Measurements from ENCODE around the gene PAQR7. TPM values are rescaled to one million over a fixed set of nuclear protein-coding genes. Genes with fewer than 3 reads are reported as not detected.

The PAQR7 gene
- total RNA-seq, 1 experiment from 2014 or later, result 7.9 TPM

DNA sequence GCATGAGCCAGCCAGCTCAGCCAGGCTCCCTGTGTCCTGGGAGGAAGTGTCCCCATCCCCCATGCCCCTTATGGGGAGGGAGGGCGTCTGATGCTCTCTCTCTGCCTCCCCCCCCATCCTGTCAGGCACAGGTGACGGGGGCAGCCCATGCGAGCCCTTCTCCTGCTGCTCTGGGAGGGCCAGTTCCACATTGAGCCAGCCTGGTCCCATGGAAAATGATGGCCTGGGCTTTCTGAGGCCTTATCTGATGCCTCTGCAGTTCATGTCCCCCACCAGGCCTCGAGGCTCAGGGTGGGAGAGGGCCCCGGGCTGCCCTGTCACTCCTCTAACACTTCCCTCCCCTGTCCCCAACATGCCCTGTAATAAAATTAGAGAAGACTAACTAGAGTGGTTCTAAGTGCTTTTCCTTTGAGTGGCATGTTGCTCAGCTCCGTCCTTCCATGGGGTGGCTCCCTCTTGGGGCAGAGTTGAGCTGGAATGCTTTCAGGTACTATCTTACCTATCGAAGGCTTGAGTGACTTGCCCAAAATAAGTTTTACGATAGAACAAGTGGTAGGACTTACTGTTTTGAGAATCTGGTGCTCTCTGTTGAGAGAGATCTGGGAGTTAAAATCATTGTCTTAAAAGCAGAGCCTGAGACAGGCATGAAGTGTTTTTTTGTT, 57.5 kb downstream of the PAQR7 start:
- no peak for DNase-seq (ENCODE audit: low read depth)

GRCh38 chr1:25816112-25816718, 59.3 kb downstream of the PAQR7 start:
- DNase-seq (ENCODE audit: low read depth), result no peak

GRCh38 chr1:25815208-25816111, 60.0 kb downstream of the PAQR7 start:
- no peak for DNase-seq (ENCODE audit: low read depth)

DNA sequence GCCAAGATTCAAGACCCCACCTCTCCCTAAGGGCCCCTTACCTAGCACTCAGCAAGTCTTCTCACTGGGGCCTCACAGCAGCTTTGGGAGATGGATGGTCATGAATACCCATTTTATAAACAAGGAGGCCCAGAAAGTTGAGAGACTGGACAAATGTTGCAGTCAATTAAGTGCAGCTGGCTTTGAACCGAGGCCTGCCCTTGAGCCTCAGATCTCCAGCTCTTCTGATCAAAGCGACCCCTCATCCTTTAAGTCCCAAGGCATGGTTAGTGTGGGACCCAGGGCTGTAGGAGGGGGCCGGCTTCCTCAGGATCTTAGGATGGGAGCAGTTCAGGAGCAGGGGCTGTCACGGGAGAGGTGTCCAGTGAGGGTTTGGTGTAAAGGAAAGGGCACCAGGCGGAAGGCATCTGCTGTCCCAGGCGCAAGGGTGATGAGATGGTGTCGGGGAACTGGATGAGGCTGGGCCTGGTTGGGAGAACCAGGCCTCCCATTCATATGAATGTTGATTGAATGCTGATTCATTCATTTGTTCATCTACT, 60.9 kb downstream of the PAQR7 start:
- no peak for DNase-seq (ENCODE audit: low read depth)

DNA sequence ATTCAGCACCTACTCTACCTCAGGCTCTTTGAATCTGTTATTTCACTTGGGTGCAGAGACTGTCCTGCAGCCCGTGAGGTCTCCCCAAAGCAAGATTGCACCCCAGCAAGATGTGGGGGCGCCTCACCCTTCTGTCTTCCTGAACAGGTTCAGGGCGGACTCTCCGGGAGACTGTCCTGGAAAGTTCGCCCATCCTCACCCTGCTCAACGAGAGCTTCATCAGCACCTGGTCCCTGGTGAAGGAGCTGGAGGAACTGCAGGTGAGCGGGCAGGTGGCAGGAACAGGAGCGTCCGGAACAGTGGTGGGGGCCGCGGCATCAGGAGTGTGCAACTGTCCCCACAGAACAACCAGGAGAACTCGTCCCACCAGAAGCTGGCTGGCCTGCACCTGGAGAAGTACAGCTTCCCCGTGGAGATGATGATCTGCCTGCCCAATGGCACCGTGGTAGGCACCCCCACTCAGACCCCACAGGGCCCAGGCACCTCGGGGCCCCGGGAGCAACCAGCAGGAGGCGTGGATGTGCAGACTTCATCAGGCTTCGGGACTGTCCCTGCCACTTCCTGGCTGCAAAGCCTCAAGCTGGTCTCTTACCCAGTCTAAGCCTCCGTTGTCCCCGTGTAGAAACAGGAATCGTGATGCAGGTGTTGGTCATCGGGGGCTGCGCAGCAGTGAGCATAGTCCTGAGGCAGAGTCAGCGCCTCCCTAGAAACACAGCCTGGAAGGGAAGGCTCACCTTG, 61.6 kb downstream of the PAQR7 start:
- DNase-seq (ENCODE audit: low read depth), result no peak

DNA sequence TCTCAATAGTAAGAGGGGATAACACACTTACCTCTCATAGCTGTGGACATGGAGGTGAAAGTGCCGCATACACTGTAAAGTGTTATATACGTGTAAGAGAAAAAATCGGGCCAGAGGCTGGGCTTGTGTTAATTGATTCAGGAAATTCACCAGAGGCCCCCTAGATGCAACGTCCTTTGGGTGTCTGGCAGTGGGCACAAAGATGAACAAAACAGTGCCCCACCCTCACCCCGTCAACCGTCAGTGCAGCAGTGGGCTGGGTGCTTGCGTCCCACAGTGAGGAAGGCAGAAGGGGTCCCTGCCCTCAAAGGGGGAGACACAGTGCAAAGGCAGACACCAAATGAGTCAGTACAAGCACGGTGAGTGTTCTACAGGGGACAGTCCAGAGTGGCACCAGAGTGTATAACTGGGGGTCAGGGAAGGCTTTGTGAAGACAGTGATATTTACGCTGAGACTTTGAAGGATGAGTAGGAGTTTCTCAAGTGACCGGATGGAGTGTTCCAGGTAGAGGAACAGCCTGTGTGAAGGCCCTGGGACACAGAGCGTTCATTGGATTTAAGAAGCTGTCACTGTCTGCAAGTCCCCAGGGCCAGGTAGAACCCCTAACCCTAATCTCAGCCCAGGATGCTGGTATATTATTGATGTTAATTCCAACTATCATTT, 62.3 kb downstream of the PAQR7 start:
- no peak for DNase-seq (ENCODE audit: low read depth)

Other genes with a start within 250 kb of the PAQR7 start
- gene SELENON, start 75.5 kb downstream of the PAQR7 start, total RNA-seq (2014; rRNA removed; shearing (Covaris generic)), result 12.2 and 16.9 TPM in 2 replicates
- gene MTFR1L, start 55.8 kb downstream of the PAQR7 start, total RNA-seq (2014; rRNA removed; shearing (Covaris generic)), result 30.7 and 41.7 TPM in 2 replicates
- gene AUNIP, start 16.3 kb downstream of the PAQR7 start, total RNA-seq (2014; rRNA removed; shearing (Covaris generic)), result 9.4 and 20.4 TPM in 2 replicates
- 307 and 396 TPM in 2 replicates for gene STMN1, start 30.7 kb upstream of the PAQR7 start, total RNA-seq (2014; rRNA removed; shearing (Covaris generic))
- 7.7 and 9.0 TPM in 2 replicates for gene PAFAH2, start 122.4 kb upstream of the PAQR7 start, total RNA-seq (2014; rRNA removed; shearing (Covaris generic))
- 0.06 and 0.15 TPM in 2 replicates for gene EXTL1, start 146.1 kb upstream of the PAQR7 start, total RNA-seq (2014; rRNA removed; shearing (Covaris generic))
- gene SLC30A2, start 170.4 kb upstream of the PAQR7 start, total RNA-seq (2014; rRNA removed; shearing (Covaris generic)), result 0.18 TPM in 1 of 2 replicates, not detected in the other
- not detected in 2 replicates for gene TRIM63, start 191.9 kb upstream of the PAQR7 start, total RNA-seq (2014; rRNA removed; shearing (Covaris generic))
- 9.4 and 12.2 TPM in 2 replicates for gene PDIK1L, start 236.1 kb upstream of the PAQR7 start, total RNA-seq (2014; rRNA removed; shearing (Covaris generic))

All from Daoy (cell line).